Activated naive CD4-positive, alpha-beta T cell treated with anti-CD3 and anti-CD28 coated beads, Interleukin-2, amount 50 U/mL, for 24 hours (primary cell): Measurements from ENCODE around the gene CWF19L1.
"Not testable (repeated sequence)": the region's sequence is repeated elsewhere in the genome, so short reads cannot be mapped to it uniquely, and the experiment has no call there.

Source experiments
- H3K27ac Mint-ChIP-seq: one replicate; pipeline ENCODE4 v1.8.0; 2021; ENCODE audit warnings: mild to moderate bottlenecking, mixed read lengths
- H3K27me3 Mint-ChIP-seq: one replicate; pipeline ENCODE4 v1.8.0; 2021; ENCODE audit warnings: mixed read lengths
- H3K36me3 Mint-ChIP-seq: one replicate; pipeline ENCODE4 v1.8.0; 2021; ENCODE audit warnings: mixed read lengths
- H3K4me1 Mint-ChIP-seq: one replicate; pipeline ENCODE4 v1.8.0; 2021; ENCODE audit warnings: mixed read lengths
- H3K4me3 Mint-ChIP-seq: one replicate; pipeline ENCODE4 v1.8.0; 2021; ENCODE audit warnings: mild to moderate bottlenecking, mixed read lengths
- H3K9me3 Mint-ChIP-seq: one replicate; pipeline ENCODE4 v1.8.0; 2021; ENCODE audit warnings: mixed read lengths

The CWF19L1 gene

GRCh38 chr10:100267239-100268104 lies at the start of gene CWF19L1:
Gene CWF19L1 (minus strand): TSS chr10:100267638. CDS start chr10:100267593, 45 bp downstream.
- peak within 1 kb of the TSS; percentile 99 for H3K27ac Mint-ChIP-seq
- peaks cover 5% of the 10 kb centered on the region for H3K36me3 Mint-ChIP-seq
- peak within 1 kb of the TSS; percentile 100 for H3K4me3 Mint-ChIP-seq
- no peaks in the 10 kb centered on the region for H3K27me3 Mint-ChIP-seq
- H3K9me3 Mint-ChIP-seq = no peaks in the 10 kb centered on the region
- peaks cover 26% of the 10 kb centered on the region for H3K4me1 Mint-ChIP-seq

GRCh38 chr10:100315615-100316014 lies 48.2 kb upstream of the CWF19L1 start:
- Mint-ChIP-seq H3K4me1 (no peaks in the 10 kb centered on the region), H3K4me3 (no peak overlapping the region), H3K9me3 (no peaks in the 10 kb centered on the region), H3K27ac (no peak overlapping the region), H3K27me3 (peaks cover 28% of the 10 kb centered on the region), H3K36me3 (no peaks in the 10 kb centered on the region)

GRCh38 chr10:100311298-100311697 lies 43.9 kb upstream of the CWF19L1 start:
- Mint-ChIP-seq H3K9me3 (no peaks in the 10 kb centered on the region), H3K36me3 (no peaks in the 10 kb centered on the region), H3K4me3 (no peak overlapping the region), H3K4me1 (no peaks in the 10 kb centered on the region), H3K27ac (no peak overlapping the region), H3K27me3 (peaks cover 21% of the 10 kb centered on the region)

GRCh38 chr10:100307684-100308083 lies 40.2 kb upstream of the CWF19L1 start:
- no peak overlapping the region for H3K4me3 Mint-ChIP-seq
- no peaks in the 10 kb centered on the region for H3K9me3 Mint-ChIP-seq
- no peak overlapping the region for H3K27ac Mint-ChIP-seq
- no peaks in the 10 kb centered on the region for H3K4me1 Mint-ChIP-seq
- H3K27me3 Mint-ChIP-seq = peaks cover 17% of the 10 kb centered on the region
- no peaks in the 10 kb centered on the region for H3K36me3 Mint-ChIP-seq

- H3K9me3 Mint-ChIP-seq = no peaks in the 10 kb centered on the region
- H3K4me1 Mint-ChIP-seq = no peaks in the 10 kb centered on the region
- peaks cover 15% of the 10 kb centered on the region for H3K27me3 Mint-ChIP-seq
- H3K27ac Mint-ChIP-seq = no peak overlapping the region
- no peaks in the 10 kb centered on the region for H3K36me3 Mint-ChIP-seq
- H3K4me3 Mint-ChIP-seq = no peak overlapping the region
Measured at GRCh38 chr10:100306861-100307260, 39.4 kb upstream of the CWF19L1 start.

GRCh38 chr10:100304414-100304813 lies 37.0 kb upstream of the CWF19L1 start:
- peaks cover 14% of the 10 kb centered on the region for H3K27me3 Mint-ChIP-seq
- H3K4me1 Mint-ChIP-seq = no peaks in the 10 kb centered on the region
- no peaks in the 10 kb centered on the region for H3K36me3 Mint-ChIP-seq
- no peak overlapping the region for H3K4me3 Mint-ChIP-seq
- no peaks in the 10 kb centered on the region for H3K9me3 Mint-ChIP-seq
- no peak overlapping the region for H3K27ac Mint-ChIP-seq

GRCh38 chr10:100303724-100304319 lies 36.4 kb upstream of the CWF19L1 start:
- H3K9me3 Mint-ChIP-seq = no peaks in the 10 kb centered on the region
- peaks cover 14% of the 10 kb centered on the region for H3K27me3 Mint-ChIP-seq
- no peaks in the 10 kb centered on the region for H3K36me3 Mint-ChIP-seq
- no peak overlapping the region for H3K27ac Mint-ChIP-seq
- H3K4me1 Mint-ChIP-seq = no peaks in the 10 kb centered on the region
- H3K4me3 Mint-ChIP-seq = no peak overlapping the region

GRCh38 chr10:100301123-100301522 lies 33.7 kb upstream of the CWF19L1 start:
- H3K4me1 Mint-ChIP-seq, H3K9me3 Mint-ChIP-seq, H3K27ac Mint-ChIP-seq, H3K36me3 Mint-ChIP-seq, H3K4me3 Mint-ChIP-seq: not testable (repeated sequence)
- peaks cover 15% of the 10 kb centered on the region for H3K27me3 Mint-ChIP-seq

GRCh38 chr10:100297242-100297641 lies 29.8 kb upstream of the CWF19L1 start:
- Mint-ChIP-seq H3K4me3 (no peak overlapping the region), H3K9me3 (no peaks in the 10 kb centered on the region), H3K36me3 (no peaks in the 10 kb centered on the region), H3K4me1 (no peaks in the 10 kb centered on the region), H3K27me3 (peaks cover 8% of the 10 kb centered on the region), H3K27ac (no peak overlapping the region)

GRCh38 chr10:100293066-100293465 lies 25.6 kb upstream of the CWF19L1 start:
- H3K4me3 Mint-ChIP-seq = no peak overlapping the region

GRCh38 chr10:100292300-100292699 lies 24.9 kb upstream of the CWF19L1 start:
- not testable (repeated sequence) for H3K9me3 Mint-ChIP-seq, H3K27me3 Mint-ChIP-seq, H3K36me3 Mint-ChIP-seq, H3K4me3 Mint-ChIP-seq, H3K27ac Mint-ChIP-seq, H3K4me1 Mint-ChIP-seq

More at GRCh38 chr10:100293066-100293465, 25.6 kb upstream of the CWF19L1 start:
- Mint-ChIP-seq H3K4me1 (no peaks in the 10 kb centered on the region), H3K36me3 (no peaks in the 10 kb centered on the region), H3K9me3 (no peaks in the 10 kb centered on the region), H3K27me3 (peaks cover 6% of the 10 kb centered on the region), H3K27ac (no peak overlapping the region)

- no peak overlapping the region for H3K4me3 Mint-ChIP-seq
- H3K4me1 Mint-ChIP-seq = peaks cover 12% of the 10 kb centered on the region
Measured at GRCh38 chr10:100291356-100291755, 23.9 kb upstream of the CWF19L1 start.

GRCh38 chr10:100289641-100290040 lies 22.2 kb upstream of the CWF19L1 start:
- Mint-ChIP-seq H3K27me3 (peaks cover 3% of the 10 kb centered on the region), H3K4me3 (no peak overlapping the region), H3K36me3 (peaks cover 11% of the 10 kb centered on the region), H3K4me1 (peaks cover 29% of the 10 kb centered on the region), H3K27ac (no peak overlapping the region), H3K9me3 (no peaks in the 10 kb centered on the region)

More at GRCh38 chr10:100291356-100291755, 23.9 kb upstream of the CWF19L1 start:
- Mint-ChIP-seq H3K9me3 (no peaks in the 10 kb centered on the region), H3K36me3 (no peaks in the 10 kb centered on the region), H3K27ac (peak overlapping the region; percentile 44), H3K27me3 (peaks cover 3% of the 10 kb centered on the region)

GRCh38 chr10:100288196-100288595 lies 20.8 kb upstream of the CWF19L1 start:
- Mint-ChIP-seq H3K4me3 (no peak overlapping the region), H3K4me1 (peaks cover 31% of the 10 kb centered on the region), H3K36me3 (peaks cover 12% of the 10 kb centered on the region), H3K27ac (no peak overlapping the region), H3K27me3 (peaks cover 2% of the 10 kb centered on the region), H3K9me3 (no peaks in the 10 kb centered on the region)

- Mint-ChIP-seq H3K4me3 (peak overlapping the region; percentile 44), H3K4me1 (peaks cover 31% of the 10 kb centered on the region), H3K36me3 (peaks cover 12% of the 10 kb centered on the region), H3K9me3 (no peaks in the 10 kb centered on the region), H3K27me3 (peaks cover 2% of the 10 kb centered on the region), H3K27ac (peak overlapping the region; percentile 17)
Measured at GRCh38 chr10:100287756-100288155, 20.3 kb upstream of the CWF19L1 start.
